Effector memory CD8-positive, alpha-beta T cell (primary cell): Measurements from ENCODE around the gene SMIM41.
A peak's percentile ranks its signal among the peaks of the same experiment; 100 is the strongest.

Experiments used
- ATAC-seq: fragments of 150-1000 bp; cut with Tn5 transposase; replicated peaks from 2 replicates; pipeline ENCODE4 v1.10.0; 2021; ENCODE audit warnings: mild to moderate bottlenecking, moderate library complexity
- DNase-seq, 3 experiments: peaks; one replicate each; pipeline ENCODE4 v3.0.0; 2021
- H3K27ac Mint-ChIP-seq, 2 donors: one replicate each; pipeline ENCODE4 v1.8.0; 2022; ENCODE audit warnings: mild to moderate bottlenecking in 2 of 2, mixed read lengths in 2 of 2, moderate library complexity in 2 of 2
- H3K27me3 Mint-ChIP-seq, 2 donors: one replicate each; pipeline ENCODE4 v1.8.0; 2022; ENCODE audit warnings: mixed read lengths in 2 of 2
- H3K36me3 Mint-ChIP-seq: one replicate; pipeline ENCODE4 v1.8.0; 2022; ENCODE audit warnings: mild to moderate bottlenecking, moderate library complexity, mixed read lengths; ENCODE audit not compliant: insufficient read depth
- H3K4me1 Mint-ChIP-seq, 2 donors: one replicate each; pipeline ENCODE4 v1.8.0; 2022; ENCODE audit warnings: low read depth in 2 of 2, mixed read lengths in 2 of 2
- H3K4me3 Mint-ChIP-seq, 2 donors: one replicate each; pipeline ENCODE4 v1.8.0; 2022; ENCODE audit warnings: mild to moderate bottlenecking in 2 of 2, mixed read lengths in 2 of 2, moderate library complexity in 2 of 2
- H3K9me3 Mint-ChIP-seq, 2 donors: one replicate each; pipeline ENCODE4 v1.8.0; 2022; ENCODE audit warnings: mixed read lengths in 2 of 2

SMIM41 gene

DNA sequence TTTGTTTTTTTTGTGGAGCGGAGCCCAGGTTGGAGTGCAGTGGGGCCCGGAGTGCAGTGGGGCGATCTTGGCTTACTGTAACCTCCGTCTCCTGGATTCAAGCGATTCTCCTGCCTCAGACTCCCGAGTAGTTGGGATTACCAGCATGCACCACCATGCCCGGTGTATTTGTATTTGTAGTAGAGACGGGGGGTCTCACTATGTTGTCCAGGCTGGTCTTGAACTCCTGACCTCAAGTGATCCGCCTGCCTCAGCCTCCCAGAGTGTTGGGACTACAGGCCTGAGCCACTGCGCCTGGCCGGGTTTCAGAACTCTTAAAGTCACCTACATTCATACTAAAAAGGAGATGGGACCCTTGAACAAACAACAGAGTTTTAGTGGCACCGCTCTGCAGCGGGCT, 59.6 kb downstream of the SMIM41 start:
- Mint-ChIP-seq H3K9me3 (no peaks in the 10 kb centered on the region), H3K27me3 (peaks cover 24 to 82% of the 10 kb centered on the region in 2 donors), H3K4me1 (no peaks in the 10 kb centered on the region), H3K36me3 (no peaks in the 10 kb centered on the region), H3K4me3 (no peak overlapping the region), H3K27ac (no peak overlapping the region)
- DNase-seq (no peak), ATAC-seq (no peak)

DNA sequence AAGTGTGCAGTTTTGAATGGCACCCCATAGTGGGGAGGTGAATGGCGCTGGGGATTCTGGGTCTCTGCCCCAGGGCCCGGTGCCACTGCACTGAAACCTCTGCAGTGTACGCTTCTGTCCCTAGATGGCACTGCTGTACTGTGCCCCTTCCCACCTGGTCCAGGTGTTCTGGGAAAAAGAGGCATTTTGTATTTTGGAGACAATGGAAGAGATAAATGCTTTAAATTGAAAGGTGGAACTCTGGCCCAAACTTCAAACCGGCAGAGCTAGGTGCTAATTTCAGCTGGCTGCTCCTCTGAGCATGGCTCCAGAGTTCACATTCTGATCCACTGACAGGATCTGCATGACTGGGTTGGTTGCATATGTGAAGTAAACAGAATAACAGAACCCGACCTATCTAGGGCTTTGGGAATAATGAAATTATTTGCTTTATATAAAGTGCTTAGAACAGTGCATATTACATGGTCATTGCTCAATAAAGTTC, 60.1 kb downstream of the SMIM41 start:
- peak; percentile 73 for ATAC-seq
- Mint-ChIP-seq H3K4me1 (no peaks in the 10 kb centered on the region), H3K4me3 (no peak overlapping the region), H3K36me3 (no peaks in the 10 kb centered on the region), H3K27ac (no peak overlapping the region), H3K27me3 (peaks cover 24 to 79% of the 10 kb centered on the region in 2 donors), H3K9me3 (no peaks in the 10 kb centered on the region)
- no peak for DNase-seq

DNA sequence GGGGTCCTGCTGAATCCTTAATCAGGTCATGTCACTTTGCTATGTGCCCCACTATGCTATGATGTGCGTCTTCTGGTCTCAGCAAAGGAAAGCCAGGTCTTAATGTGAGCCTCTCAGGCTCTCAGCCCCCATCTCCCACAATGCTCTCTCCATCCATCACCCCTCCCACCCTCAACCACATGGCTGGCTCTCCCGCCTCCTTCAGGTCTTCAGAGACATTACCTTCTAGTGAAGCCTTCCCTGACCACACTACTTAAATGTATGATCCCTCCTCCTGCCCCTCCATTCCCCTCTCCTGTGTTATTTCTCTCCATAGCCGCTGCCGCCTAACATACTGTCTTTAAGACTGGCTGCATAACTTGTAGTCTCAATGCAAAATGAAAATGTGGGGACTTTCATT, 61.8 kb downstream of the SMIM41 start:
- ATAC-seq: no peak
- Mint-ChIP-seq H3K4me1 (no peaks in the 10 kb centered on the region), H3K4me3 (no peak overlapping the region), H3K36me3 (no peaks in the 10 kb centered on the region), H3K27me3 (peaks cover 19 to 68% of the 10 kb centered on the region in 2 donors), H3K27ac (no peak overlapping the region), H3K9me3 (no peaks in the 10 kb centered on the region)
- no peak for DNase-seq

DNA sequence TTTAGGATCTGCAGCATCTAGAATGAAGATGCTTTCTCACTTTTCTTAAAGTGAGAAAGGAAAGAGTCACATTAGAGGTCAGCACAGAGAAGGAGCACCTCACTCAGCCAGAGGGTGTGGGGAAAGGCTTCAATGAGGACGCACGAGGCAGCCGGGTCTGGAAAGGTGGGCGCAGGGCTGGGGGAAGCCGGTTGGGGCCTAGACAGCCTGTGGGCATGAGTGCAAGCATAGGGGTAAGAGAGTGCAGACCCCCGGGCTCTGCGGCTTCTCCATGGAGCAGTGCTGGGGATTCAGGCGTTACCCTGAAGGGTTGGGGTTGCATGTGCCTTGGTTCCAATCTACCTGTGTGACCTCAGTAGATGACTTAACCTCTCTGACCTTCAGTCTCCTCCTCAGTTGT, 62.4 kb downstream of the SMIM41 start:
- H3K27me3 Mint-ChIP-seq: peaks cover 15 to 62% of the 10 kb centered on the region in 2 donors
- H3K27ac Mint-ChIP-seq: no peak overlapping the region
- no peaks in the 10 kb centered on the region for H3K9me3 Mint-ChIP-seq
- no peaks in the 10 kb centered on the region for H3K36me3 Mint-ChIP-seq
- ATAC-seq: no peak
- H3K4me1 Mint-ChIP-seq: no peaks in the 10 kb centered on the region
- H3K4me3 Mint-ChIP-seq: no peak overlapping the region
- DNase-seq: no peak

DNA sequence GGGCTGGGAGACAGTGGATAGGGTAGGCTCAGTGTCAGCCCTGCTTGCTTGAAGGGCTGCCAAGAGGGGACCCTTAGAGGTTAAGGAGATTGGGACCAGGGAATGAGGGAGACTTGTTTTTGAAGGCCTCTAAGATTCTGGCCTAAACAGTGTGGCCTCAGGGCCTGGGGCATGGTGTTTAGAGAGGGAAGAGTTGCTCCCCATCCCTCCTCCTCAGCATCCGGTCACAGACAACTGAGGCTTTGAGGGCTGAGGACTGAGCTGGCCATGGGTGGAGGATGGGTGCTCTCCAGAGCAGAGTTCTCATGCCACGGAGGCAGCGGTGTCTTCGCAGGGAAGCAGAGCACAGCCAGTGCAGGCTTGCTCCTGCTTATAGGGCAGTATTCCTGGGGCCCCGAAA, 62.9 kb downstream of the SMIM41 start:
- H3K4me1 Mint-ChIP-seq: no peaks in the 10 kb centered on the region
- H3K4me3 Mint-ChIP-seq: no peak overlapping the region
- ATAC-seq (no peak), DNase-seq (no peak)
- peaks cover 10 to 56% of the 10 kb centered on the region in 2 donors for H3K27me3 Mint-ChIP-seq
- no peaks in the 10 kb centered on the region for H3K36me3 Mint-ChIP-seq
- no peak overlapping the region for H3K27ac Mint-ChIP-seq
- no peaks in the 10 kb centered on the region for H3K9me3 Mint-ChIP-seq

DNA sequence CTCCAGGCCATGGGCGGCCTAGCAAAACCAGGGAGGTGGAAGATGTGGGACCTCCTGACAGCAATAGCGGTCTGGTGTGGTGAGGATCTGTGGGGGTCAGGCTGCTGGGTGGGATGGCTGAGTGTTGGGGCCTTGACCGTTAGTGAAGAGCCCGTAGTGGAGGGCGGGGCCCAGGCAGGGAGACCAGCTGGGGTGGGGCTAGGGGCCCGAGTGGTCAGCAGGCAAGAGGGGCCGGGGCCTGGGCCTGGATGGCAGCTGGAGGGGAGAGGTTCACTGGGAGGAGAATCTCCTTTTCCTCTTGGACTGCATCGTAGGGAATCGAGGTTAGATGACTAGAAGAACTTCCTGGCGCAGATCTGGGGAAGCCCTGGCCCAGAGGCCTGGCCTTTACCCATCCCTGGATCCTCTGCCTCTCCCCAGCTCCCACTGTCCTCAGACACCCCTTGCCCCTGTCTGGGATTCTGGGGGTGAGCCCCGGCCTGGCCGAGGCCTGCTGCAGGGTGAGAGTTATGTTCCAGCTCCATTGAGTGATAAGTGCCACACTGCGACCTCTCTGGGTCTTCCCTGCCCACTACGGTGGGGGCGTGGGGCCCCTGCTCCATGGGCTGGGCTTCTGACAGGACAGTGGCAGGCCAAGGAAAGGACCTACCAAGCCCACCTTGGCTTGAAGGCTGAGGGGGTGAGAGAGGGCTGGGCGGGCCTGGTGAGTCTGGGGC, 65.2 kb downstream of the SMIM41 start:
- no peaks in the 10 kb centered on the region for H3K4me1 Mint-ChIP-seq

DNA sequence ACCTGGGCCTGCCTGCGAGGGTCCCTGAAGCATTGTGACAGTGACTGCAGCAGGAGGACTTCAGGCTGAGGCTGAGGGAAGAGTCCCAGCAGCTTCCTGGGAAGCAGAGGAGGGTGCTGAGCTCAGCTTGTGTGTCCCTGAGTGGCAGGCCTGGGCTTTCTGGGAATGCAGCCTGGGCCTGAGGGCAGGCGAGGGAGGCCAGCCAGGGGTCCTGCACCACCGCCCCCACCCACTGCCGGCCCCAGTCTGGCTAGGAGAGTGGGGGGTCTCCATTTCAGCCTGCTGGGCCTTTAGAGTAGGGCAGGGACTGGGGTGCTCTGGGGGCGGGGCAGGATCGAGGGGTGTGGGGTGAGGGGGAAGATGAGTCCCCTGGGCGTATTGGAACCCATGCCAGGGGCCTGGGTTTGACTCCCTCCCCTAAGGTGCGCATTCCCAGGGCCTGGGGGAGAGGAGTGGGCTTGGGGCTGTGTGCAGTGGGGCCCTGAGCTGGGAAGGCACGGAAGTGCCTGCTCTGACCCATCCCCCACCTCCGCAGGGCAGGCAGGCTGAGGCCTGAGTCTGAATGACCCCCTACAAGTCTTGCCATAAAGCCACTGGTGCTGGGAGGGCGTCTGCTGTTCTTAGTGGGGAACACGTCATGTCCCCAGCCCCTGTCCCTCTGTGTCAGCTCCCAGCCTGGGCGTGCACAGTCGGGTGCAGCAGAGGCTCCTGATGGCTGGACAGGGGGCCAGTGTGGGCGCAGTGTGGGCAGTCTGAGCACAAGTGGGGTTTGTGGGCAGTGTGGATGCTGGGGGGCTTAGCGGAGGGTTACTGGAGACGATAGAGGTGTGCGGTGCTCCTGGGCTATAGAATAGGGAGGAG, 66.0 kb downstream of the SMIM41 start:
- H3K27ac Mint-ChIP-seq: no peak overlapping the region
- H3K4me1 Mint-ChIP-seq: no peaks in the 10 kb centered on the region
- DNase-seq (no peak), ATAC-seq (no peak)
- no peaks in the 10 kb centered on the region for H3K9me3 Mint-ChIP-seq
- H3K36me3 Mint-ChIP-seq: no peaks in the 10 kb centered on the region
- H3K4me3 Mint-ChIP-seq: no peak overlapping the region
- peaks cover 2 to 42% of the 10 kb centered on the region in 2 donors for H3K27me3 Mint-ChIP-seq

More for the DNA sequence above, 65.2 kb downstream of the SMIM41 start:
- H3K27ac Mint-ChIP-seq: no peak overlapping the region
- no peaks in the 10 kb centered on the region for H3K9me3 Mint-ChIP-seq
- H3K4me3 Mint-ChIP-seq: no peak overlapping the region
- ATAC-seq (no peak), DNase-seq (no peak)
- peaks cover 0 to 37% of the 10 kb centered on the region in 2 donors for H3K27me3 Mint-ChIP-seq
- no peaks in the 10 kb centered on the region for H3K36me3 Mint-ChIP-seq

DNA sequence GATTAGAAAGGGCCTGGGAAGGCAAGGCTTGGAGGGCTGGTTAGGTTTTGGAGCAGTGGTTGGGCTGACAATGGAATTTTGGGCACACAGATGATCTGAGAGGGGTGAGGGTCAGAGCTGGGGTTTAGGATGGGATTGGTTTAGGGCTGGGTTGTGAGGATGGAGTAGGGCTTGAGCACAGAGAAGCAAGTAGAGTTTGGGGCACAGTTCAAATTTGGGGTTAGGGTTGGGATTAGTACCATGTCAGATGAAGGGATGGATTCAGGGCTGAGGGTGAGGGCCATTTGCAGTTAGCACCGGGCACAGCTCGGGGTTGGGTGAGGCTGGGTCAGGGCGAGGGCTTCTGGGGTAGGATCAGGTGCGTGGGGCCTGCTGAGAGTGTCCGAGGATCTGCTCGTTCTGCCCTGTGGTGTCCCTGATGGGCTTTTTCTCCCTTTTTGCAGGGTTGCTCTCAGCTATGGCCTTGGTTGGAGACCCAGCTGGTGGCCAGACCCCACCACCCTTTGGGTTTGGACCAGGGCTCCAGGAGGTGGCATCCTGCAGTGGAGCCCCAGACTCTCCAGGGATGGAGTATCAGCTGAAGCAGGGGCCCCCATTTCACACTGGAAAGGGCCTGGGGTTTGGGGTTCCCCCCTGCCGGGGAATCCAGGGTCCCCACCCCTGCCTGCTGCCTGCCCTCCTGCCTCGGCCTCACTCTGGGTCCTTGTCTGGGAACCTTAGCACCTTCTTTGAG, 66.8 kb downstream of the SMIM41 start:
- H3K4me3 Mint-ChIP-seq: no peak overlapping the region
- H3K36me3 Mint-ChIP-seq: peaks cover 2% of the 10 kb centered on the region
- peaks cover 10 to 39% of the 10 kb centered on the region in 2 donors for H3K27me3 Mint-ChIP-seq
- no peaks in the 10 kb centered on the region for H3K9me3 Mint-ChIP-seq
- no peak overlapping the region for H3K27ac Mint-ChIP-seq
- H3K4me1 Mint-ChIP-seq: no peaks in the 10 kb centered on the region
- no peak for DNase-seq
- ATAC-seq: no peak

DNA sequence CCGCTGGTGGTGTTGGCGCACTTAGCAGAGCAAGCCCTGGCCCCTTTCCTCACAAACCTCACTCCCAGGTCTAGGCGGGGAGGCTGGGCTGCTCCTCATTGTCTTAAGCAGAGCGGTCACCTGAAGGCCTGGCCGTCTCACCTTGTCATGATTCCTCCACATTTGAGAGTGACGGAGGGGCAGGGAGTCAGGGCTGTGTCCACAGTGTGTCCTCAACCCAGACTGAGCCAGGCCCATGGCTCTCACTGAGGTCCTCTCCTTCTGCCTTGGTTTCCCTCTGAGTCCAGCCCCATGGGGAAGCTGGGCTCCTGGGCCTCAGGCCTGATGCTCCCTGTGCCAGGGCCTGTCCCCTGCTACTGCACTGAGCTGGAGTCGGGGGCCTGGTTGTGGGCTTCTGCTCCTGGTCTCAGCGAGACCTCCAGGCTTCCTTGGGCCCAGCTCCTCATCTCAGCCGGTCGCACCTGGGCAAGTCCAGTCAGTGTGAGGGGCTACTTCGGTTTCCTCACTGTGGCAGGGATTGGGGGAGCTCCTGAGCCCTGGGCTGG, 67.4 kb downstream of the SMIM41 start:
- ATAC-seq (no peak), DNase-seq (no peak)
- Mint-ChIP-seq H3K4me3 (no peak overlapping the region), H3K27ac (no peak overlapping the region), H3K36me3 (peaks cover 2% of the 10 kb centered on the region), H3K27me3 (peaks cover 17 to 39% of the 10 kb centered on the region in 2 donors), H3K9me3 (no peaks in the 10 kb centered on the region), H3K4me1 (peaks cover 5% of the 10 kb centered on the region in 2 donors)

DNA sequence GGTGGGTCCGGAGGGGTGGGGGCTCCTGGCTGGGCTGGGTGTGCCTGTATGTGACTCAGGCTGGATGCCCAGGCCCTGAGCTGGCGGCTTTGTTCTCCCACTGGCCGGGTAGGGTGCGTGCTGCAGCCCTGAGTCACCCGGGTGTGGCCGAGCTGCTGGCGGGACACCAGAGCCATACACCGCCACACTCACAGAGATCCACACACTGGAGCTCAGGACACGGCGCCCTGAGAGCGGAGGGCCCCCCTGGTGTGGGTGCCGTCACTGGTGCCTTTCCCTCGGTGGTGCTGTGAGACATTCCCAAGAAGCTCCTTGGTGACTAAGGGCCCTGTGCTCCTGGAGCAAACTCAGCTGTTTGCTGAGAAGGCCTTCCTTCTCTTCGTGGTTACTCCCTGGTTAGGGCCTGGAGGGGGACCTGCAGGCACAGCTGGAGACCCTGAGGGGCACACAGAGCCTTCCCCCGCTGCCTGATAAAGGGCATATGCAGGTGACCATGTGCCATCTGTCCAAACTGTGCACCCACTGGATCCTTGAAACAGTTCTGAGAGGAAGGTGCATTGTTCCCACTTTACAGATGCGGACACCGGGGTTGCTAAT, 68.0 kb downstream of the SMIM41 start:
- ATAC-seq (no peak), DNase-seq (no peak)
- H3K27ac Mint-ChIP-seq: no peak overlapping the region
- H3K4me1 Mint-ChIP-seq: peaks cover 5% of the 10 kb centered on the region in 2 donors
- peaks cover 17 to 39% of the 10 kb centered on the region in 2 donors for H3K27me3 Mint-ChIP-seq
- H3K36me3 Mint-ChIP-seq: peaks cover 2% of the 10 kb centered on the region
- no peak overlapping the region for H3K4me3 Mint-ChIP-seq
- H3K9me3 Mint-ChIP-seq: no peaks in the 10 kb centered on the region

DNA sequence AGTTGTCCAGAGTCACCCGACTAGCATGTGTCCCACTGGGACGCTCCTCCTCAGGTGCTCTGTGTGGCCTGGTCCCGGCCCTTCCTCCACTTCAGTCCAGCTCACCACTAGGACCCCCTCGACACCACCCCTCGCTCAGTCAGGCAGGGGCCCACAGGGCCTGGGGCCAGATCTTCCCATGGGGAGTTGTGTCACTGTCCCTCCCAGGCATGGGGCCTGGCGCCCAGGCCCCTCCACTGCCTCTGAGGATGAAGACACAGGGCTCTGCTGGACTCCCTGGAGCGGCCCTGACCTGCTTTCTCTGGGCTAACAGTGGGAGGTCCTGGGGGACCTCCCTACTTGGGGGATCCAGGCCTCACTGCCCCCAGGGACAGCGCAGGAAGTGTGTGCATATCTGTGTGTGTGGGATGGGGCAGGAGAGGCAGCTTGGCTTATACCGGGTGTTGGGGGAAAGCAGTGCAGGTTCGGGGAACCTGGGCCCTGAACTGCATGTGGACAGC, 68.5 kb downstream of the SMIM41 start:
- Mint-ChIP-seq H3K9me3 (no peaks in the 10 kb centered on the region), H3K36me3 (peaks cover 2% of the 10 kb centered on the region), H3K27me3 (peaks cover 17 to 38% of the 10 kb centered on the region in 2 donors), H3K27ac (no peak overlapping the region), H3K4me3 (no peak overlapping the region), H3K4me1 (peaks cover 5 to 8% of the 10 kb centered on the region in 2 donors)
- ATAC-seq (no peak), DNase-seq (no peak)

DNA sequence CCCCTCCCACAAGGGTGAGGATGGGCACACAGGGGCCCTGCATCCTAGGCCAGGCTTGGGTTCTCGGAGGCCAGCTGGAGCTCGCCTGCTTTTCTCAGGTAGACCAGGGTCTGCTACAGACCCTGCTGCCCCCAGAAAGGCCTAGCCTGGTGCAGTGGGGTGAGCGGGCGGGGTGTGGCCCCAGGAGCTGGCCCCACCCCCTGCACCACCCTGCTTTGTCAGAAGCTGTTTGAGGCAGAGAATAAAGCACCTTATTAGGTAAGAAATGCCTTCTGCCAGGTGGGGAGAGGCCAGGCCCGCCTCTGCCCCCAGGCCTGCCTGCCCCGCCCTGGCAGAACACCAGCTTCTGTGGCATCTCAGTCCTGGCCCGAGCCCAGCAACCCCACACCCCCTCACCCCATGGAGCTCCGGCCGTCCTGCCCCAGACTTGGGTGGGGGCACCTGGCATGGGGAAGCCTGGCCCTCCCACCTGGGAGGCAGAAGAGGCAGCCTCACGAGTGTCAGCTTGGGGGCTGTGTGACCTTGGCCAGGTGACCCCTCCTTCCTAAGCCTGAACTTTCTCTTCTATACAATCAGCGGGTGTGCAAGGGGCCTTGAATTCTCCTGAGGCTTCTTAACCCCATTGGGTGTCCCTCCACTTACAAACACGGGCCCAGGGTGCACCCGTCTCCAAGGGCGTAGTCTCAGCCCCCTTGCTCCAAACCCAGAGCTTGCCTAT, 69.1 kb downstream of the SMIM41 start:
- no peak for ATAC-seq
- Mint-ChIP-seq H3K9me3 (no peaks in the 10 kb centered on the region), H3K4me1 (peaks cover 5 to 8% of the 10 kb centered on the region in 2 donors), H3K36me3 (peaks cover 2% of the 10 kb centered on the region), H3K4me3 (no peak overlapping the region), H3K27ac (no peak overlapping the region), H3K27me3 (peaks cover 17 to 33% of the 10 kb centered on the region in 2 donors)
- DNase-seq: no peak
